K562 (cell line): Measurements from ENCODE around the gene ZFP36. TPM values are rescaled to one million over a fixed set of nuclear protein-coding genes. Genes with fewer than 3 reads are reported as not detected.

Experiments
- BCOR ChIP-seq: fragments of 450-650 bp; IDR thresholded peaks from 2 replicates; pipeline ENCODE4 v1.6.1; 2016
- CBFB ChIP-seq: sonication (generic); formaldehyde crosslinking; IDR thresholded peaks from 2 replicates; pipeline ENCODE4 v1.4.0; 2020; ENCODE audit warnings: mild to moderate bottlenecking, missing genetic modification reagents
- CREM ChIP-seq: IDR thresholded peaks from 2 replicates; pipeline ENCODE4 v1.6.1; 2014; ENCODE audit warnings: antibody characterized with exemption, low read depth
- DDX20 ChIP-seq: fragments of 450-650 bp; IDR thresholded peaks from 2 replicates; pipeline ENCODE4 v1.6.1; 2016; ENCODE audit warnings: missing genetic modification characterization, low read depth, mild to moderate bottlenecking, missing compliant biosample characterization, moderate library complexity
- HMGN3 ChIP-seq: IDR thresholded peaks from 2 replicates; pipeline ENCODE4 v1.6.1; 2011; ENCODE audit warnings: borderline replicate concordance, low read depth, mild to moderate bottlenecking, mixed read lengths, low read length; ENCODE audit not compliant: insufficient read length; ENCODE audit errors: extremely low read depth
- JUNB ChIP-seq: fragments of 450-650 bp; formaldehyde crosslinking; conservative IDR thresholded peaks from 2 replicates; pipeline ENCODE4 v1.4.0; 2020; ENCODE audit warnings: mild to moderate bottlenecking
- KAT8 ChIP-seq: fragments of 450-650 bp; IDR thresholded peaks from 2 replicates; pipeline ENCODE4 v1.6.1; 2016; ENCODE audit warnings: low read depth, mild to moderate bottlenecking
- MAFK ChIP-seq: IDR thresholded peaks from 2 replicates; pipeline ENCODE4 v1.6.1; 2011; ENCODE audit warnings: low read length, improper control_type of control experiment
- MTA3 ChIP-seq: fragments of 450-650 bp; formaldehyde crosslinking; IDR thresholded peaks from 2 replicates; pipeline ENCODE4 v1.6.1; 2017; ENCODE audit warnings: mild to moderate bottlenecking, borderline replicate concordance
- NCOA2 ChIP-seq, 2 experiments: fragments of 450-650 bp; IDR thresholded peaks; 2 replicates each; pipeline ENCODE4 v1.6.1; 2018; ENCODE audit warnings: mild to moderate bottlenecking in 2 of 2, moderate library complexity in 1 of 2; ENCODE audit not compliant: partially characterized antibody in 2 of 2
- POLR2H ChIP-seq: IDR thresholded peaks from 2 replicates; pipeline ENCODE4 v1.6.1; 2016; ENCODE audit warnings: missing genetic modification characterization, low read depth, mild to moderate bottlenecking, control low read depth, missing compliant biosample characterization, moderate library complexity
- PURB ChIP-seq: sonication (generic); formaldehyde crosslinking; IDR thresholded peaks from 2 replicates; pipeline ENCODE4 v1.9.0; 2021; ENCODE audit warnings: low read depth, mild to moderate bottlenecking, missing genetic modification reagents
- TOE1 ChIP-seq, 2 experiments: fragments of 450-650 bp in 1 of 2; sonication (generic) in 1 of 2; formaldehyde crosslinking in 1 of 2; IDR thresholded peaks; 2 replicates each; pipeline versions ENCODE4 v1.7.1 to v1.8.0; 2016 to 2022; ENCODE audit warnings: borderline replicate concordance in 2 of 2, mild to moderate bottlenecking in 2 of 2, antibody characterized with exemption in 1 of 2, inconsistent platforms in 1 of 2, low read depth in 1 of 2, missing genetic modification reagents in 1 of 2, moderate library complexity in 1 of 2
- ZBTB17 ChIP-seq: fragments of 450-650 bp; formaldehyde crosslinking; IDR thresholded peaks from 2 replicates; pipeline ENCODE4 v1.4.0; 2020; ENCODE audit warnings: mild to moderate bottlenecking
- ZFP1 ChIP-seq: fragments of 450-650 bp; formaldehyde crosslinking; IDR thresholded peaks from 2 replicates; pipeline ENCODE4 v1.4.0; 2020; ENCODE audit warnings: mild to moderate bottlenecking, mixed read lengths
- ZNF445 ChIP-seq: fragments of 250-450 bp; sonication (Bioruptor Pico); IDR thresholded peaks from 2 replicates; pipeline ENCODE4 v1.4.0; 2020; ENCODE audit warnings: low read depth, mild to moderate bottlenecking, moderate library complexity
- polyA plus RNA-seq, 8 experiments: library from polyadenylated mRNA; depleted of rRNA in 4 of 8; stranded (reverse) in 5 of 8; unstranded in 3 of 8; fragments of >200 nt; fragmentation: Nextera tagmentation in 2 of 8; fragmentation: Illumina TruSeq in 1 of 8; extraction: Ambion mirVana in 2 of 8; extraction: Trizol in 1 of 8; gene quantifications; 2 replicates each; pipeline versions ENCODE4 v1.2.1 to v1.2.3, GENCODE V29; 2011 to 2014; ENCODE audit warnings: inconsistent platforms in 1 of 8, missing spikeins in 1 of 8
- total RNA-seq, 7 experiments: library from RNA; depleted of rRNA in 6 of 7; stranded (reverse); fragments of >200 nt in 6 of 7; fragmentation: Illumina TruSeq in 2 of 7; extraction: Trizol in 2 of 7; gene quantifications; 2 replicates each; pipeline versions ENCODE4 v1.2.1 to v1.2.3, GENCODE V29; 2011 to 2021; ENCODE audit warnings: low replicate concordance in 1 of 7
- TF ChIP-seq, protein P1 (sequence below), 2 experiments: IDR thresholded peaks in 1 of 2; conservative IDR thresholded peaks in 1 of 2; 2 replicates each; pipeline ENCODE4 v1.6.1; 2016; ENCODE audit warnings: low read depth in 2 of 2, mild to moderate bottlenecking in 1 of 2, missing compliant biosample characterization in 1 of 2, missing genetic modification characterization in 1 of 2, moderate library complexity in 1 of 2
- TF ChIP-seq, protein P2 (sequence below), 2 experiments: fragments of 250-450 bp in 1 of 2; fragments of 450-650 bp in 1 of 2; sonication (Bioruptor Pico) in 1 of 2; IDR thresholded peaks; 2 replicates each; pipeline versions ENCODE4 v1.6.1 to v1.8.0; 2016 to 2021; ENCODE audit warnings: mild to moderate bottlenecking in 2 of 2, moderate library complexity in 2 of 2, missing compliant biosample characterization in 1 of 2, missing genetic modification characterization in 1 of 2
- TF ChIP-seq, protein P3 (sequence below): fragments of 250-450 bp; sonication (Bioruptor Pico); IDR thresholded peaks from 2 replicates; pipeline ENCODE4 v1.8.0; 2022; ENCODE audit warnings: inconsistent platforms, mild to moderate bottlenecking, moderate library complexity, borderline replicate concordance
- TF ChIP-seq, protein P4 (sequence below): fragments of 450-650 bp; IDR thresholded peaks from 2 replicates; pipeline ENCODE4 v1.6.1; 2018; ENCODE audit warnings: mild to moderate bottlenecking, low read depth; ENCODE audit not compliant: partially characterized antibody

Gene ZFP36
- total and polyA plus RNA-seq, 9 of the 15 experiments (the other 6 are each of a cell fraction or from before 2014, with no cell fraction given): 1.0 to 20.1 (median 3.5) TPM

DNA sequence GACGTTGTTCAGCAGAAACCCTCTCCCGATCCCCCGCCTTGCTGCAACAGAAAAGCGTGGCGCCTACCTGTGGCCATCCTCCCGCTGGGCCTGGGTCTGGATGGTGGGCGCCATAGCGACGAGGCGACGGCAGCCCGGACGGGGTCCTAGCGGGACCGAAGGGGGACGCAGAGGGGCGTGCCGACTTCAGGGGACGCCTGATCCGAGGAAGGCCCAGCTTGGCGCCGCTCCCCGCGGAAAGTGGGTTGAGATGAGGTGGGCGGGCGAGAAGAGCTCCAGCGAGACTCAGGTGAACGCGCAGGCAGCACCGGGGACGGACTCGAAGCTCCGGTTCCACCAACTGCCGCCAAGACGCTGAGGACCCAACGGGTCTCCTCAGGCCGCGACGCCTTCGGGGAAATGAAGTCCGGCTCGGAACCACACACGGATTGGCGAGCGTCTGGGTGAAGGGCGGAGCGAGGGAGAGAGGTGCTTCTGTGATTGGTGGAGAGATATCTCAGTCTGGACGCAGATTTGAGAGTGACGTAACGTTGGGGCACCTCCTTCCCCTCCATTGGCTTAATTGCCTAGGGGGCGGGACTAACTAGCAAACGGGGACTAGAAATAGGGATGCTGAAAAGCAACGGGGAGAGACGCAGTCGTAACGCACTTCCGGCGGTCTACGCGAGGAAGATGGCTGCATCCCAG is 15.8 kb upstream of the ZFP36 start, which contains the start of the genes MED29 and PAF1 (continued):
- TF ChIP-seq, protein P1, sequence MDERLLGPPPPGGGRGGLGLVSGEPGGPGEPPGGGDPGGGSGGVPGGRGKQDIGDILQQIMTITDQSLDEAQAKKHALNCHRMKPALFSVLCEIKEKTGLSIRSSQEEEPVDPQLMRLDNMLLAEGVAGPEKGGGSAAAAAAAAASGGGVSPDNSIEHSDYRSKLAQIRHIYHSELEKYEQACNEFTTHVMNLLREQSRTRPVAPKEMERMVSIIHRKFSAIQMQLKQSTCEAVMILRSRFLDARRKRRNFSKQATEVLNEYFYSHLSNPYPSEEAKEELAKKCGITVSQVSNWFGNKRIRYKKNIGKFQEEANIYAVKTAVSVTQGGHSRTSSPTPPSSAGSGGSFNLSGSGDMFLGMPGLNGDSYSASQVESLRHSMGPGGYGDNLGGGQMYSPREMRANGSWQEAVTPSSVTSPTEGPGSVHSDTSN (CRISPR knock-in tag; IDR thresholded peaks at IDR 0.05; ENCODE audit: low read depth): peak; percentile 37; the same call in 1 of the 2 replicates
- TF ChIP-seq, protein P1 (tag; conservative IDR thresholded peaks at IDR 0.05; ENCODE audit: low read depth): peak; percentile 98
- TF ChIP-seq, protein P2, sequence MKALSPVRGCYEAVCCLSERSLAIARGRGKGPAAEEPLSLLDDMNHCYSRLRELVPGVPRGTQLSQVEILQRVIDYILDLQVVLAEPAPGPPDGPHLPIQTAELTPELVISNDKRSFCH (CRISPR knock-in tag; IDR thresholded peaks at IDR 0.05): no peak
- TF ChIP-seq, protein P2 (tag; IDR thresholded peaks at IDR 0.05): peak; percentile 59; the same call in 1 of the 2 replicates
- no peak for TF ChIP-seq JUNB (CRISPR knock-in tag)
- TF ChIP-seq, protein P3, sequence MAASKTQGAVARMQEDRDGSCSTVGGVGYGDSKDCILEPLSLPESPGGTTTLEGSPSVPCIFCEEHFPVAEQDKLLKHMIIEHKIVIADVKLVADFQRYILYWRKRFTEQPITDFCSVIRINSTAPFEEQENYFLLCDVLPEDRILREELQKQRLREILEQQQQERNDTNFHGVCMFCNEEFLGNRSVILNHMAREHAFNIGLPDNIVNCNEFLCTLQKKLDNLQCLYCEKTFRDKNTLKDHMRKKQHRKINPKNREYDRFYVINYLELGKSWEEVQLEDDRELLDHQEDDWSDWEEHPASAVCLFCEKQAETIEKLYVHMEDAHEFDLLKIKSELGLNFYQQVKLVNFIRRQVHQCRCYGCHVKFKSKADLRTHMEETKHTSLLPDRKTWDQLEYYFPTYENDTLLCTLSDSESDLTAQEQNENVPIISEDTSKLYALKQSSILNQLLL: no peak
- TF ChIP-seq MTA3: peak; percentile 92
- no peak for TF ChIP-seq ZNF445 (CRISPR knock-in tag)
- peak; percentile 96 for TF ChIP-seq CREM
- TF ChIP-seq DDX20 (tag): no peak
- TF ChIP-seq KAT8: no peak
- TF ChIP-seq PURB: no peak
- TF ChIP-seq, protein P4, sequence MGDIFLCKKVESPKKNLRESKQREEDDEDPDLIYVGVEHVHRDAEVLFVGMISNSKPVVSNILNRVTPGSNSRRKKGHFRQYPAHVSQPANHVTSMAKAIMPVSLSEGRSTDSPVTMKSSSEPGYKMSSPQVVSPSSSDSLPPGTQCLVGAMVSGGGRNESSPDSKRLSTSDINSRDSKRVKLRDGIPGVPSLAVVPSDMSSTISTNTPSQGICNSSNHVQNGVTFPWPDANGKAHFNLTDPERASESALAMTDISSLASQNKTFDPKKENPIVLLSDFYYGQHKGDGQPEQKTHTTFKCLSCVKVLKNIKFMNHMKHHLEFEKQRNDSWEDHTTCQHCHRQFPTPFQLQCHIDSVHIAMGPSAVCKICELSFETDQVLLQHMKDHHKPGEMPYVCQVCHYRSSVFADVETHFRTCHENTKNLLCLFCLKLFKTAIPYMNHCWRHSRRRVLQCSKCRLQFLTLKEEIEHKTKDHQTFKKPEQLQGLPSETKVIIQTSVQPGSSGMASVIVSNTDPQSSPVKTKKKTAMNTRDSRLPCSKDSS: no peak
- peak; percentile 93 for TF ChIP-seq POLR2H (tag)
- peak; percentile 46 for TF ChIP-seq HMGN3
- TF ChIP-seq ZBTB17 (CRISPR knock-in tag): peak; percentile 44; the same call in 1 of the 2 replicates
- TF ChIP-seq BCOR: no peak
- TF ChIP-seq TOE1 (IDR thresholded peaks at IDR 0.05; ENCODE audit: borderline replicate concordance): peak; percentile 71; the same call in 1 of the 2 replicates
- TF ChIP-seq TOE1 (CRISPR knock-in tag; IDR thresholded peaks at IDR 0.05; ENCODE audit: borderline replicate concordance, low read depth): no peak
- TF ChIP-seq CBFB (CRISPR knock-in tag): no peak
- no peak for TF ChIP-seq MAFK
- TF ChIP-seq NCOA2 (IDR thresholded peaks at IDR 0.05; ENCODE audit: partially characterized antibody in 2 of 2): peak in 1 of 2 experiments; percentile 97
- no peak for TF ChIP-seq ZFP1
